GM12891 (cell line): Measurements from ENCODE around the gene ABLIM2.

Experiments
- POLR2A ChIP-seq: IDR thresholded peaks from 2 replicates; pipeline ENCODE4 v1.6.1; 2011; ENCODE audit warnings: low read depth, low read length, control low read depth
- POLR2AphosphoS5 ChIP-seq: IDR thresholded peaks from 2 replicates; pipeline ENCODE4 v1.6.1; 2011; ENCODE audit warnings: low read depth, low read length, control low read depth
- POU2F2 ChIP-seq: IDR thresholded peaks from 2 replicates; pipeline ENCODE4 v1.6.1; 2011; ENCODE audit warnings: low read depth, mild to moderate bottlenecking, control low read depth, low read length, moderate library complexity
- TAF1 ChIP-seq: IDR thresholded peaks from 2 replicates; pipeline ENCODE4 v1.6.1; 2011; ENCODE audit warnings: low read depth, low read length, control low read depth

DNA sequence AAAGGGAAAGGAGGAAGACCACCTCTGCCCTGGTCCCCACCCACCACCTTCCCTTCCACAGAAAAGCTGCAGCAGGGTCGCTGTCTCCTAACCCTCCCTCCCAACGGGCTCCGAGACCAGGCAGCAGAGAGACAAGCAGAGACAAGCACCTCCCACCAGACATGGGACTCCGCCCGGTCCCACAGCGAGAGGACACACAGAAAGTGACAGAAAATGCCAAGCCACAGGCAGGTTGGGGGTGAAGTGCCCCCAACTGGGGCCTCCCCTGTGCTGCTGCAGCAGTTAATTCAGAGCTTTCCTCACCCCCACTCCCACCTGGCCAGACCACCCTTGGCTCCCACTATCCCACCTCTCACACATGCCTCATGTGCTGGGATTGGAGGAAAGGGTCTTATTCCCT lies 154.5 kb downstream of the ABLIM2 start:
- TF ChIP-seq POLR2A (no peak), TAF1 (no peak), POLR2AphosphoS5 (no peak), POU2F2 (no peak)
